Esophagus muscularis mucosa (tissue), 3 donors: ENCODE results near the gene KLHL10.

Experiments
- CTCF ChIP-seq, 3 experiments: fragments of 200-600 bp in 2 of 3; fragments of 450-650 bp in 1 of 3; sonication (generic) in 2 of 3; IDR thresholded peaks; one replicate each; pipeline ENCODE4 v1.5.1; 2017 to 2019; ENCODE audit warnings: antibody characterized with exemption in 3 of 3, mild to moderate bottlenecking in 2 of 3, moderate library complexity in 1 of 3
- POLR2A ChIP-seq: fragments of 450-650 bp; IDR thresholded peaks from one replicate; pipeline ENCODE4 v1.6.1; 2017; ENCODE audit warnings: antibody characterized with exemption, moderate library complexity, mild to moderate bottlenecking, low read depth
- POLR2AphosphoS5 ChIP-seq, 2 donors: sonication (generic); formaldehyde crosslinking; IDR thresholded peaks; one replicate each; pipeline ENCODE4 v1.6.1; 2017; ENCODE audit warnings: antibody characterized with exemption in 2 of 2

GRCh38 chr17:41796121-41796895 lies 41.3 kb upstream of the KLHL10 start:
- TF ChIP-seq CTCF (IDR thresholded peaks at IDR 0.05), result no peak
- TF ChIP-seq POLR2AphosphoS5 (IDR thresholded peaks at IDR 0.05), result no peak
- TF ChIP-seq POLR2A, result no peak
